ENCODE measurements around the gene RAD51.

DNA sequence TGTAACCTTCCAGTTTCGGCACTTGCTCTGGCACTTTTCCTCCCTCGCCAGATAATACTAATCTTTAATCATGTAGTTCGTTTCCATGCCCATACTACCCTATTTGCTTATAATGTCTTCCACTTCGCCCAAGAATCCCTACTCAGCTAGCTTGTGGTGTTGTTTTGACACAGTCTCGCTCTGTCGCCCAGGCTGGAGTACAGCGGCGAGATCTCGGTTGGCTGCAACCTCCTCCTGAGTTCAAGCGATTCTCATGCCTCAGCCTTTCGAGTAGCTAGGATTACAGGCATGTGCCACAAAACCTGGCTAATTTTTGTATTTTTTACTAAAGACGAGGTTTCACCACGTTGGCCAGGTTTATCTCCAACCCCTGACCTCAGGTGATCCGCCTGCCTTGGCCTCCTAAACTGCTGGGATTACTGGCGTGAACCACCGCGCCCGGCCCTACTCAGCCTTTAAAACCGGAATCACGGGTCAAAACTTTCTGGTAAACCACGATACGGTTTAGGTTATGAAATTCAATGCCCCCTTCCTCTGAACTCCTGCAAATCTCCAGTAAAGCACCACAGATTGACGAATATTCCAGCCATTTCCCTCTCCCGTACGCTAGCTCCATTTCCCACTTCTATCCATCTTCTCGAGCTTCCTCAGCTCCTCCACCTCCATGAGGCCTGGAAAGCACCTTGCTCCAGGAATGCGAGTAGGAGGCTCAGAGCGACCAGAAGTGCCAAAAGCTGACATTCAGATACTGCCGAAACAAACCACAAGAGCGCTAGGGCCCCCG is 878 bp upstream of the RAD51 start:
- TF ChIP-seq CTCF (IDR thresholded peaks at IDR 0.05) (no peak), POLR2AphosphoS5 (IDR thresholded peaks at IDR 0.05; ENCODE audit: insufficient read depth in 1 of 2, low read depth in 1 of 2) (no peak), POLR2A (IDR thresholded peaks at IDR 0.05) (no peak)
